ENCODE results near the gene EXOC6B. TPM values are rescaled to one million over a fixed set of nuclear protein-coding genes. Genes with fewer than 3 reads are reported as not detected.

The EXOC6B gene
- total RNA-seq, 2 donors from 2014 or later: 51.3 to 68.9 TPM

DNA sequence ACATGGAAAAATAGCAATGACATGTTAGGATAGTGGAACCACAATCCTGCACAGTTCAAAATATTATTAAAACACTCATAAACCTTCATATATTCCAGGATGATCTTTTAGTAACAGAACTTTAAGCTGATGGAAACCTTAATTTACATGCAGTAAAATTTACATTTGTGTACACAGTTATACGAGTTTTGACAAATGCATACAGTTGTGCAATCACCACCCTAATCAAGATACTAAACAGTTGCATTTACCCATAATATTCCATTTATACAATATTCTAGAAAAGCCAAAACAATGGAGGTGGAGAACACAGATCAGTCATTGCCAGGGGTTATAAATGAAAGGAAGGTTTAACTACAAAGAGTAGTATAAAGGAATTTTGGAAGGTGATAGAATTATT, 117.6 kb downstream of the EXOC6B start:
- Mint-ChIP-seq H3K4me1 (no peaks in the 10 kb centered on the region), H3K36me3 (ENCODE audit: low read depth) (peaks cover 17% of the 10 kb centered on the region), H3K4me3 (no peak overlapping the region), H3K27ac (no peak overlapping the region), H3K27me3 (ENCODE audit: insufficient read depth) (no peaks in the 10 kb centered on the region), H3K9me3 (no peaks in the 10 kb centered on the region)
- H3K36me3 ChIP-seq (ENCODE audit: control insufficient read depth, insufficient read depth, low read length): peaks cover 9% of the 10 kb centered on the region
- H3K4me3 ChIP-seq (ENCODE audit: low read length): no peak overlapping the region
- WGBS, 2 experiments (ENCODE audit: insufficient coverage in 1 of 2, insufficient read length in 1 of 2): 89% methylated on average over 1 of the region's 1 CpG; no CpG with 5 or more reads in 1 of the 2 experiments
- DNase-seq: no peak
- H3K27ac ChIP-seq (ENCODE audit: low read depth, low read length): no peak overlapping the region
- TF ChIP-seq, protein P1, sequence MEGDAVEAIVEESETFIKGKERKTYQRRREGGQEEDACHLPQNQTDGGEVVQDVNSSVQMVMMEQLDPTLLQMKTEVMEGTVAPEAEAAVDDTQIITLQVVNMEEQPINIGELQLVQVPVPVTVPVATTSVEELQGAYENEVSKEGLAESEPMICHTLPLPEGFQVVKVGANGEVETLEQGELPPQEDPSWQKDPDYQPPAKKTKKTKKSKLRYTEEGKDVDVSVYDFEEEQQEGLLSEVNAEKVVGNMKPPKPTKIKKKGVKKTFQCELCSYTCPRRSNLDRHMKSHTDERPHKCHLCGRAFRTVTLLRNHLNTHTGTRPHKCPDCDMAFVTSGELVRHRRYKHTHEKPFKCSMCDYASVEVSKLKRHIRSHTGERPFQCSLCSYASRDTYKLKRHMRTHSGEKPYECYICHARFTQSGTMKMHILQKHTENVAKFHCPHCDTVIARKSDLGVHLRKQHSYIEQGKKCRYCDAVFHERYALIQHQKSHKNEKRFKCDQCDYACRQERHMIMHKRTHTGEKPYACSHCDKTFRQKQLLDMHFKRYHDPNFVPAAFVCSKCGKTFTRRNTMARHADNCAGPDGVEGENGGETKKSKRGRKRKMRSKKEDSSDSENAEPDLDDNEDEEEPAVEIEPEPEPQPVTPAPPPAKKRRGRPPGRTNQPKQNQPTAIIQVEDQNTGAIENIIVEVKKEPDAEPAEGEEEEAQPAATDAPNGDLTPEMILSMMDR (conservative IDR thresholded peaks at IDR 0.05): no peak
- no peaks in the 10 kb centered on the region for H3K9me3 ChIP-seq (ENCODE audit: control insufficient read depth, low read length)
- no peaks in the 10 kb centered on the region for H3K4me1 ChIP-seq (ENCODE audit: control insufficient read depth, insufficient read depth, low read length)
- no peak overlapping the region for H3K9ac ChIP-seq (ENCODE audit: extremely low read depth, low read length, poor library complexity, severe bottlenecking)
- no peaks in the 10 kb centered on the region for H3K27me3 ChIP-seq (ENCODE audit: control insufficient read depth, insufficient read depth, low read length, poor library complexity, severe bottlenecking)

DNA sequence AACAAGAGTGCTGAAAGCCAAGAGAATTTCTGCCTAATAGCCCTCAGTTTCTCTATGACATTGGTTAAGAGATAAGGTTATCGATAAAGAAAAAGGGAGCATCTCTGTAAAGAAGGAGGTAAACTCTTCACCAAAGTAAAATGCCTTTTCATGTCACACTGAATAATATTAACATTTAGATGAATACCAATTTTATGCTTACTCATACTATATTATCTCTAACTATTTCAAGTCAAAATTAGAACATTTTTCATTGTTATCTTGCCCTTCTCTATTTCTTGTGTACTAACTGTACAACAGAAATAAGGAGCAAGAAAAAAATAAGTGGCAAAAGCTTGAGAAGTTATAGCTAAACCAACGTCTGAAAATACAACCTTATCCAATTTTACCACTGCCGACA, 127.5 kb downstream of the EXOC6B start:
- DNase-seq: no peak
- Mint-ChIP-seq H3K9me3 (no peaks in the 10 kb centered on the region), H3K27me3 (ENCODE audit: insufficient read depth) (no peaks in the 10 kb centered on the region), H3K4me1 (peaks cover 10% of the 10 kb centered on the region), H3K36me3 (ENCODE audit: low read depth) (peaks cover 12% of the 10 kb centered on the region), H3K27ac (no peak overlapping the region), H3K4me3 (no peak overlapping the region)
- no peaks in the 10 kb centered on the region for H3K9me3 ChIP-seq (ENCODE audit: control insufficient read depth, low read length)
- H3K27me3 ChIP-seq (ENCODE audit: control insufficient read depth, insufficient read depth, low read length, poor library complexity, severe bottlenecking): no peaks in the 10 kb centered on the region
- H3K4me3 ChIP-seq (ENCODE audit: low read length): no peak overlapping the region
- 97% methylated on average over 3 of the region's 3 CpGs; no CpG with 5 or more reads in 1 of the 2 experiments for WGBS, 2 experiments (ENCODE audit: insufficient coverage in 1 of 2, insufficient read length in 1 of 2)
- H3K36me3 ChIP-seq (ENCODE audit: control insufficient read depth, insufficient read depth, low read length): peaks cover 4% of the 10 kb centered on the region
- no peak overlapping the region for H3K9ac ChIP-seq (ENCODE audit: extremely low read depth, low read length, poor library complexity, severe bottlenecking)
- H3K4me1 ChIP-seq (ENCODE audit: control insufficient read depth, insufficient read depth, low read length): peaks cover 6% of the 10 kb centered on the region
- no peak overlapping the region for H3K27ac ChIP-seq (ENCODE audit: low read depth, low read length)
- TF ChIP-seq, protein P1 (conservative IDR thresholded peaks at IDR 0.05): no peak

DNA sequence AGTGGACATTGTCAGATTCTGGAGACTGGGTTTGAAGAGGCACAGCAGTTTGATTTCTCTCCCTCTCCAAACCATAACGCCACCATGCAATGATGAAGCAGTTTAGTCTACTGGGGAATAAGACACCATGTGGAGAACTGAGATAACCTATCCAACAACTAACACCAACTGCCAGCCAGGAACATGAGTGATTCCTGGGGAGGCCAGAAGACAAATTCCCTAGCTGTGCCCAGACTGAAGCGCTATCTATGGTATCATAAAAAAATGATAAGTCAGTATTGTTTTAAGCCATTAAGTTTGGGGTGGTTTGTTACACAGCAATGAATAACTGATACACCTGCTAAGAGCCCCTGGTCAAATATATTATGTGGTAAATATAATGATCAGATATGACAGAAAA, 129.3 kb downstream of the EXOC6B start:
- DNase-seq: no peak
- H3K27ac ChIP-seq (ENCODE audit: low read depth, low read length): no peak overlapping the region
- H3K36me3 Mint-ChIP-seq (ENCODE audit: low read depth): peaks cover 11% of the 10 kb centered on the region
- H3K9me3 ChIP-seq (ENCODE audit: control insufficient read depth, low read length): no peaks in the 10 kb centered on the region
- no peaks in the 10 kb centered on the region for H3K9me3 Mint-ChIP-seq
- no peak overlapping the region for H3K4me3 Mint-ChIP-seq
- peaks cover 6% of the 10 kb centered on the region for H3K4me1 ChIP-seq (ENCODE audit: control insufficient read depth, insufficient read depth, low read length)
- no peak overlapping the region for H3K4me3 ChIP-seq (ENCODE audit: low read length)
- peaks cover 10% of the 10 kb centered on the region for H3K4me1 Mint-ChIP-seq
- H3K27me3 ChIP-seq (ENCODE audit: control insufficient read depth, insufficient read depth, low read length, poor library complexity, severe bottlenecking): no peaks in the 10 kb centered on the region
- peaks cover 9% of the 10 kb centered on the region for H3K36me3 ChIP-seq (ENCODE audit: control insufficient read depth, insufficient read depth, low read length)
- 97% methylated on average over 2 of the region's 2 CpGs; no CpG with 5 or more reads in 1 of the 2 experiments for WGBS, 2 experiments (ENCODE audit: insufficient coverage in 1 of 2, insufficient read length in 1 of 2)
- H3K9ac ChIP-seq (ENCODE audit: extremely low read depth, low read length, poor library complexity, severe bottlenecking): no peak overlapping the region
- TF ChIP-seq, protein P1 (conservative IDR thresholded peaks at IDR 0.05): no peak
- H3K27ac Mint-ChIP-seq: no peak overlapping the region
- H3K27me3 Mint-ChIP-seq (ENCODE audit: insufficient read depth): no peaks in the 10 kb centered on the region
